GM18520 (cell line): ENCODE results near the gene MCM6.

ENCODE experiments used
- ATAC-seq: cut with Tn5 transposase; IDR thresholded peaks from one replicate; pipeline ENCODE4 v1.9.1; 2021; ENCODE audit not compliant: unreplicated experiment

MCM6 gene

GRCh38 chr2:135791418-135792190 lies 84.6 kb downstream of the MCM6 start:
- ATAC-seq: no peak

GRCh38 chr2:135790423-135790822 lies 85.8 kb downstream of the MCM6 start:
- no peak for ATAC-seq
